ENCODE measurements around the gene TGM1.
"Not testable (repeated sequence)": the region's sequence is repeated elsewhere in the genome, so short reads cannot be mapped to it uniquely, and the experiment has no call there.

The TGM1 gene

DNA sequence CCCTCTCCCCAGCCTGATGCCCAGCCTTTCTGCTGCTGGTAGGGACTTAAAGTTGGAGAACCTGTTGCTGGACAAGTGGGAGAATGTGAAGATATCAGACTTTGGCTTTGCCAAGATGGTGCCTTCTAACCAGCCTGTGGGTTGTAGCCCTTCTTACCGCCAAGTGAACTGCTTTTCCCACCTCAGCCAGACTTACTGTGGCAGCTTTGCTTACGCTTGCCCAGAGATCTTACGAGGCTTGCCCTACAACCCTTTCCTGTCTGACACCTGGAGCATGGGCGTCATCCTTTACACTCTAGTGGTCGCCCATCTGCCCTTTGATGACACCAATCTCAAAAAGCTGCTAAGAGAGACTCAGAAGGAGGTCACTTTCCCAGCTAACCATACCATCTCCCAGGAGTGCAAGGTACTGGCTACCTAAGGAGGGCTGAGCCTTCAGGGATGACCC is 55.8 kb downstream of the TGM1 start:
- no peak for DNase-seq (ENCODE audit: low read depth in 3 of 3)

DNA sequence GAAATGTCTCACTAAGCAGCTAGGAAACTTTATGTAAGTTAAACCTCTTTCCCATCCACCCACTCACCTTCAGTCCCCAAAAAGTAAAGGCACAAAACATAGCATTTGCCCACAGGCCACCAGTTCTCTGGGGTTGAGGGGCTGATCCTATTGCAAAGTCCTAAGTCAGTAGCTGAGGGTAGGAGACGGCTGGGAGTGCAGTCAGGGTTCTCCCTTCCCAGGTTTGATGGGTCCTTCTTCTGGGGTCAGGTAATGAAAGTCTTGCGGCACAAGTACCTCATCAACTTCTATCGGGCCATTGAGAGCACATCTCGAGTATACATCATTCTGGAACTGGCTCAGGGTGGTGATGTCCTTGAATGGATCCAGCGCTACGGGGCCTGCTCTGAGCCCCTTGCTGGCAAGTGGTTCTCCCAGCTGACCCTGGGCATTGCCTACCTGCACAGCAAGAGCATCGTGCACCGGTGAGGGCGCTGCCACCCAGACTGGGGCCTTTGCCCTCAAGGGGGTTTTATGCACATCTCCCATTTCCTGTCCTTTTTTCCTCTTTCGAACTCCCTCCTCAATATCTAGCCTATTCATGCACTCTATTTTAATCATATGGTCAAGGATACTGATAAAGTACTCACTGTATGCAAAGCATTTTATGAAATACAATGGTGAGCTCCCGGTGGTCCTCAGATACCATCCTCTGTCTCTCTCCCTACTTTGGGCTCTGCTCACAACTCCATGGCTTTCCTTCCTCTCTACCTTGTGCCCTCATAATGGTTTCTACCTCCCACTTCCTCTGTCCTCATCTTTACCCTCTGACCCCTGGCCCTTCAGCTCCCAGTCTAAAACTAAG is 56.5 kb downstream of the TGM1 start:
- DNase-seq (ENCODE audit: low read depth in 3 of 3): no peak

- DNase-seq (ENCODE audit: low read depth in 3 of 3): no peak
Observed at GRCh38 chr14:24204163-24205146, 58.5 kb downstream of the TGM1 start.

- DNase-seq (ENCODE audit: low read depth in 3 of 3): not testable (repeated sequence)
Observed at GRCh38 chr14:24203249-24203886, 59.6 kb downstream of the TGM1 start.

GRCh38 chr14:24202538-24202937 is 60.4 kb downstream of the TGM1 start:
- not testable (repeated sequence) for DNase-seq (ENCODE audit: low read depth in 3 of 3)

Measured in stimulated activated CD4-positive, alpha-beta T cell treated with anti-CD3 and anti-CD28 coated beads, TNF-alpha, amount 100 ng/mL, for 24 hours (primary cell).